ENCODE results near the gene MMP28. TPM values are rescaled to one million over a fixed set of nuclear protein-coding genes. Genes with fewer than 3 reads are reported as not detected.

Gene MMP28
- total RNA-seq, 1 donor from 2014 or later = 0.17 TPM

- Histone ChIP-seq H3K36me3 (ENCODE audit: control insufficient read depth, insufficient read depth, low read length) (no peaks in the 10 kb centered on the region), H3K4me3 (ENCODE audit: low read depth, low read length) (no peak overlapping the region), H3K27me3 (ENCODE audit: control insufficient read depth, insufficient read depth, low read length) (peaks cover 2% of the 10 kb centered on the region)
- no peak for TF ChIP-seq CTCF (IDR thresholded peaks at IDR 0.05; ENCODE audit: insufficient read depth, low read length, poor library complexity, severe bottlenecking)
- no peak for DNase-seq (ENCODE audit: low read depth)
These were observed 64.9 kb downstream of the MMP28 start for GRCh38 chr17:35730400-35731005.

- no peaks in the 10 kb centered on the region for H3K36me3 ChIP-seq (ENCODE audit: control insufficient read depth, insufficient read depth, low read length)
- DNase-seq (ENCODE audit: low read depth) = no peak
- no peaks in the 10 kb centered on the region for H3K27me3 ChIP-seq (ENCODE audit: control insufficient read depth, insufficient read depth, low read length)
- no peak overlapping the region for H3K4me3 ChIP-seq (ENCODE audit: low read depth, low read length)
- no peak for TF ChIP-seq CTCF (IDR thresholded peaks at IDR 0.05; ENCODE audit: insufficient read depth, low read length, poor library complexity, severe bottlenecking)
These were observed 66.0 kb downstream of the MMP28 start for GRCh38 chr17:35729405-35729833.

- DNase-seq (ENCODE audit: low read depth) = no peak
- no peaks in the 10 kb centered on the region for H3K27me3 ChIP-seq (ENCODE audit: control insufficient read depth, insufficient read depth, low read length)
- no peak overlapping the region for H3K4me3 ChIP-seq (ENCODE audit: low read depth, low read length)
- no peaks in the 10 kb centered on the region for H3K36me3 ChIP-seq (ENCODE audit: control insufficient read depth, insufficient read depth, low read length)
- TF ChIP-seq CTCF (IDR thresholded peaks at IDR 0.05; ENCODE audit: insufficient read depth, low read length, poor library complexity, severe bottlenecking) = no peak
These were observed 66.9 kb downstream of the MMP28 start for GRCh38 chr17:35728551-35728950.

- Histone ChIP-seq H3K36me3 (ENCODE audit: control insufficient read depth, insufficient read depth, low read length) (no peaks in the 10 kb centered on the region), H3K27me3 (ENCODE audit: control insufficient read depth, insufficient read depth, low read length) (no peaks in the 10 kb centered on the region), H3K4me3 (ENCODE audit: low read depth, low read length) (no peak overlapping the region)
- TF ChIP-seq CTCF (IDR thresholded peaks at IDR 0.05; ENCODE audit: insufficient read depth, low read length, poor library complexity, severe bottlenecking) = no peak
- no peak for DNase-seq (ENCODE audit: low read depth)
These were observed 67.8 kb downstream of the MMP28 start for GRCh38 chr17:35727635-35728034.

- Histone ChIP-seq H3K4me3 (ENCODE audit: low read depth, low read length) (no peak overlapping the region), H3K27me3 (ENCODE audit: control insufficient read depth, insufficient read depth, low read length) (no peaks in the 10 kb centered on the region), H3K36me3 (ENCODE audit: control insufficient read depth, insufficient read depth, low read length) (no peaks in the 10 kb centered on the region)
- DNase-seq (ENCODE audit: low read depth) = no peak
- TF ChIP-seq CTCF (IDR thresholded peaks at IDR 0.05; ENCODE audit: insufficient read depth, low read length, poor library complexity, severe bottlenecking) = no peak
These were observed 68.4 kb downstream of the MMP28 start for GRCh38 chr17:35726953-35727460.
